Activated CD8-positive, alpha-beta memory T cell treated with anti-CD3 and anti-CD28 coated beads, Interleukin-2, amount 50 U/mL, for 1 hour (primary cell): ENCODE results near the gene CIT.
"Not testable (repeated sequence)": the region's sequence is repeated elsewhere in the genome, so short reads cannot be mapped to it uniquely, and the experiment has no call there.

Source experiments
- DNase-seq: peaks from one replicate; pipeline ENCODE4 v3.0.0-alpha.2; 2020; ENCODE audit errors: extremely low read depth

CIT gene

DNA sequence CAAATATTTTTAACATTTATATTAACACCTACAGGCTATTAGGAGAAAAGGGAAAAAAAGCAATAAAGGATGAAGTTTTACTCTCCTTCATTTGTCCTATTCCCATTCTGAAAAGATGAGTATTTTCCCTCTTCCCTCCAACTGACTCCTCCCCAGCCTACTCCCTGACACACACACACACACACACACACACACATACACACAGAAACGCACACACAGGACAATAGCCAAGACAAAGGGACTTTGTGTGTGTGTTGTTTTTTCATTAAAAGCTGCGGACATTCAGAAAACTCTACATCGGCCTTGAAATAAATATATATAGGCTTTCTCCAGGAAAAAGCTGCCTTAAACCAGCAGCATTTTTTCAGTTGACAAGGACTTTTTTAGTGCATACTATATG, 134.4 kb downstream of the CIT start:
- no peak for DNase-seq

DNA sequence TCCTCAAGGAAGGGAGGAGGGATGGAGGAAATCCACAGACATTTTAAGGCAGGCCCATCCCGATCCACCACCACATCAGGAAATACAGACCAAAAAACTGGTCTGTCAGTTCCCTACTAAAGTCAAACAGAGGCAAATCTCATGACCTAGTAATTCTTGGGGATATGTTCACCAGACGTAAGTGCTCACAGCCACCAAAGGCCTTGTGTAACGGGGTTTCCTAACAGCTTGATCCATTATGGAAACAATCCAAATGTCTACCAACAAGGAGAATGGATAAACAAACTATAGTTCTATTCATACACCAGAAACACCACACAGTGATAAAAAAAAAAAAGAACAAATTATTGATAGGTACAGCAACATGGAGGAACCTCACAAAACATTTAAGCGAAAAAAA, 136.3 kb downstream of the CIT start:
- no peak for DNase-seq

DNA sequence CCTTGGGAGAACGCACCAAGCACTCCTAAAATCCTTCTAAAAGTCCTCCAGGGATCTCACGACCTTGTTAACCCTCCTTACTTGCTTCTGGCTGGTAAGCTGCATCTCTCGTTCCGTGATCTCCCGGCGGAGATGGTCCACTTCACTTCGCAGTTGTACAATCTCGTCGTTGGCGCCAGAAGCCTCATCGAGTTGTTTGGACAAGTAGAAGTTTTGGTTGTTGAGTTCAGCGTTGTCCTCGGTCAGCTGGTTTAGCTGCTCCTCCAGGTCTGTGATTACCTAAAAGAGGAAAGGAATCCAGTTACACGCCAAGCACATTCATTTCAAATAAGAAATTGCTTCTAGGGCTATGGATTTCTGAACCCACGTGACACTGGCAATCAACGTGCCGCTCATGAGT, 142.0 kb downstream of the CIT start:
- no peak for DNase-seq

DNA sequence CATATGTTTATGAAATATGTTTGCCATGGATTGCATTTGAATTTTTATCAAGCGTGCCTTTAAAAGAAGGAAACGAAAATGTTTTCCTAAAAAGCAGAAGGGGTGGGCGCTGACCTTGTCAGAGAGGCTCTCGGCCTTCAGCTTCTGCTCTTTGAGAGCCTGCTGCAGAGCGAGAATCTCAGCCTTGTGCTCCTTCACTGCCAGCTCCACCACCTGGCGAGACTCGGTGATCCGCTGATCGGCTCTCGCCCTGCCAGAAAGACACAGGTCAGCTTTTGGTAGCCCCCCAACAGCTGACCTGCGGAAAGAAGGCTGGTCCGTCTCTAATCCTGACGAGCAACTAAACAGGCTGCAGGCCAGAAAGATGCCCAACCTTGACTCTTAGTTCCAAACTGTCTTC, 146.7 kb downstream of the CIT start:
- no peak for DNase-seq

DNA sequence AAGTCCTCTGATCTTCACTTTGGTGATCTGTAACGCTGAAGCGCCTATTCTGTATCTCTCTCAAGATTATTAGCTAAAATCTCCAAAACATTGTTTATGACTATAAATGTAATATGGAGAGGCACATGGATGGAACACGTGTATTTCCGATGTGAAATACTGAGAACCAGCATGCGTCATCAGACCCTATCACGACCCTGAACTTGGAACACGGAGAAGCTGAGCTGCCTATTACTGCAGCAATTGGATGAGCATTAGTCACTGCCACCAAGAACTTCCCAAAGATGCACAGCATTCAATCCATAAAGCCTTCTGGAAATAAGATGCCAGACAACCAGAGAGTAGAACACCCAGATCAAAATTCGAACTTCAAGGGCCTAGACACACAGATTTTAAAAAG, 147.2 kb downstream of the CIT start:
- DNase-seq = no peak

DNA sequence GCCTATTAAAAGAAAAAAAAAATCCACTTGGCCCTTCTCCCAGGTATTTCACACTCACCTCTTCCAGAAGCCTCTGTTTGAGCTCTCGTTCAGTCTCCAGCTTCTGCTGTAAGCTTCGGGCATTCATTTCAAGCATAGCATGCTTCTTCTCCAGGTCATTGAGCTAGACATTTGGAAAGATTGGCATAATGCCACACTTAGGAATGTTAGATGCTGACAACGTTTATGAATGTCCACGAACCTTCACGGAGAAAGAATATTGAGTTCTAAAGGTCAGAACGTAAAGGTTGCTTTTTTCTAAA, 148.7 kb downstream of the CIT start:
- DNase-seq = no peak

DNA sequence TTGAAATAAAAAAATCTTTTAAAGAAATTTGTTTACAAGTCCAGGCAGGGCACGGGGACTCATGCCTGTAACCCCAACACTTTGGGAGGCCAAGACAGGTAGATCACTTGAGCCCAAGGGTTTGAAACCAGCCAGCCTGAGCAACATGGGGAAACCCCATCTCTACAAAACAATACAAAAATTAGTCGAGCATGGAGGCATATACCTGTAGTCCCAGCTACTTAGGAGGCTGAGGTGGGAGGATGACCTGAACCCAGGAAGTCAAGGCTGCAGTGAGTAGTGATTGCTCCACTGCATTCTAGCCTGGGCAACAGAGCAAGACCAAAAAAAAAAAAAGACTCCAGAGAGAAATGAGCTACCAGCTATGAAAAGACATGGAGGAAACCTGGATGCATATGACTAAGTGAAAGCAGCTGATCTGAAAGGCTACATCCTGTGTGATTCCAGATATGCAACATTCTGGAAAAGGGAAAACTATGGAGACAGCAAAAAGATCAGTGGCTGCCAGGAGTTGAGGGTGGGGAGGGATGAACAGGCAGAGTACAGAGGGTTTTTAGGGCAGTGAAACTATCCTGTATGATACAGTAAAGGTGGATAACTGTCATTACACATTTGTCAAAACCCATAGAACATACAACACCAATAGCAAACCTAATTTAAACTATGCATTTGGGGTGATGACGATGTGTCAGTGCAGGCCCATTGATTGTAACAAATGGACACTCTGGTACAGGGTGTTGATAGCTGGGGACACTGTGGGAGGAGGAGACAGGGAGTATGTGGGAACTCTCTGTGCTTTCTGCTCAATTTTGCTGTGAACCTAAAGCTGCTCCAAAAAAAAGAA, 149.3 kb downstream of the CIT start:
- no peak for DNase-seq

DNA sequence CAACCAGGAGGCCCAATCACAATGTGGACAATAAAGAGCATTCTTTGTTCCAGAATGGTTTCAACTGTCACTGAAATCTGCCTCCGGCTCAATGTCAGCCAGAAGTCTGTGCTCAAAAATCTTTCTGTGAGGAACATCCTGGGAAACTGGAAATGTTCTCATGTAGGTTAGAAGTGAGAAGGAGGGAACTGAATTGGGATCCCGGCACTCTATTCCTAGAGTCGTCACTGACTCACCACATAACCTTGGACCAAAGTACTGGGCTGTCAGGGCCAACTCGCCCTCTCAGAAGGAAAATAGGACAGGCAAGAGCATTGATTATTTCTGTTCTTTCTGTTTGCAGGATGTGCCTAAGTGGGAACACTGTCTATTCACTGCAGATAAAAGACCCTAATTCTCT, 151.6 kb downstream of the CIT start:
- no peak for DNase-seq

DNA sequence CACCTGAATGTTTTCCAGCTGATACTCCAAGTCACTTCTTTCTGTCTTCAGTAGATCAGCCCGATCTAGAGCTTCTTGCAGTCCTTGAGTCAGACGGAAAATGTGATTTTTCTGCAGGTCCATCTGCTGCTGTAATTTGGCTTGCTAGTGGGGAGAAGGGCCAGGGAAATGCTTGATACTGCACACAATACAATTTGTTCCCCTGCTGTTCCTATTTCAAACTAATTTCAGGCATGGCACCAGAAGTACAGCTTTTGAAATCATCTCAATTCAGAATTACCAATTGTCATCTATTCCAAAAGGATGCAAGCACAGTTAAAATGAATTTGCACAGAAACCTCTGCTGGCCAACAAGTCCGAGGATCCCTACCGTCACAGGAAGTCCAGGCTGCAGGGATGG, 155.8 kb downstream of the CIT start:
- no peak for DNase-seq

DNA sequence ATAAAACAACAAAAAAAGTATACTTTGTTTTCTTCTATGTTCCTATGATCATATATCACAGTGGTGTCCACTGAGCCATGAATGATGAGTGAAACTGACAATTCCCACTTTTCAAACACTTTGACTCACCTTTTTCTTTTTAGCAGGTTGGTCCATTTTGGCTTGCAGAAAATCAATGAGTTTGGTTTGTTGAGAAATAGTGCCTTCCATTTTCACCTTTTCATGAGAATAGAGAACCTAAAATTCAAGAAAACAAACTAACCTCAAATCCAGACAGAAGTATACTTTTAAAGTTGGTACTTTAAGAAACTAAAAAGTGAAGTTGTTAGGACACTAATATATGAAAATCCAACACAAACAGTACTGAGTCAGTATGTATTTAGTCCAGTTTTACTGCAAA, 156.8 kb downstream of the CIT start:
- no peak for DNase-seq

DNA sequence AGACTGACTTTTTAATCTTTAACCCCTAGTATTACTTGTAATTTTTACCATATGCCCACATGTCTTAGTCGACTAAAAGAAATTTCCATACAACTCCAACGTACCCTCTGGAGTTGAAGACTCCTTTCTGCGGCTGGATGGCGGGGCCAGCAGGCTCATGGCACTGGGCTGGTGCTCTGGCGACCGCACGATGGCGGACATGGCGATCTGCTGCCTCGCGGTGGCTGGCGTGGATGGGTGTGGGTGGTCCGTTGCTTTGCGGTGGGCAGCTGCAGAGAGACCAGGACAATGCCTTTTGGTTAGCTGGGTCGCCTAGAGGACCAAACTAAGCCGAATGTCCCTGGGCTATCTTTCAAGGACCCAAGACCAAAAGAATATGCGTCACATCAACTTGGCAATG, 159.0 kb downstream of the CIT start:
- DNase-seq = no peak

DNA sequence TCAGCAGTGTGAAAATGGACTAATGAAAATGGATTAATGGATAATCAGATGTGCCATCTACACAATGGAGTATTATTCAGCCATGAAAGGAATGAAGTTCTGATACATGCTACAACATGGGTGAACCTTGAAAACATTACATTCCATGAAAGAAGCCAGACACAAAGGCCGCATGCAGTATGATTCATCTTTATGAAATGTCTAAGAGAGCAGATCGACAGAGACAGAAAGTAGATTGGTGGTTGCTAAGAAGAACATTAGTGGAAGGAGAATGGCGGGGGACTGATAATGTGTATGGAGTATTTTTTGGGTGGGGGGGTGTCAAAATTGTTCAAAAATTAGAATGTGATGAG, 161.9 kb downstream of the CIT start:
- DNase-seq = no peak

DNA sequence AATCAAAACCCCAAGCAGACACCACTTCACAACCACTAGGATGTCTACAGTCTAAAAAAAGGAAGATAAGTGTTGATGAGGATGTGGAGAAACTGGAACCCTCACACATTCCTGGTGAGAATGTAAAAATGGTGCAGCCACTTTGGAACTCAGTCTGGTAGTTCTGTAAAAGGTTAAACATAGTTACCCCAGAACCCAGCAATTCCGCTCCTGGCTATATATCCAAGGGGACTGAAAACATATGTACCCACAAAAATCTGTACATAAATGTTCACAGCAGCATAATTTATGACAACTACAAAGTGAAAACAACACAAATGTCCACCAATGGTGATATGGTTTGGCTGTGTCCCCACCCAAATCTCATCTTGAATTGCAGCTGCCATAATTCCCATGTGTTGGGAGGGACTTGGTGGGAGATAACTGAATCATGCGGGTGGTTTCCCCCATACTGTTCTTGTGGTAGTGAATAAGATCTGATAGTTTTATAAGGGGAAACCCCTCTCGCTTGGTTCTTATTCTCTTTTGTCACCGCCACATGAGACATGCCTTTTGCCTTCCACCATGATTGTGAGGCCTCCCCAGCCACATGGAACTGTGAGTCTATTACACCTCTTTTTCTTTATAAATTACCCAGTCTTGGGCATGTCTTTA, 162.4 kb downstream of the CIT start:
- no peak for DNase-seq

DNA sequence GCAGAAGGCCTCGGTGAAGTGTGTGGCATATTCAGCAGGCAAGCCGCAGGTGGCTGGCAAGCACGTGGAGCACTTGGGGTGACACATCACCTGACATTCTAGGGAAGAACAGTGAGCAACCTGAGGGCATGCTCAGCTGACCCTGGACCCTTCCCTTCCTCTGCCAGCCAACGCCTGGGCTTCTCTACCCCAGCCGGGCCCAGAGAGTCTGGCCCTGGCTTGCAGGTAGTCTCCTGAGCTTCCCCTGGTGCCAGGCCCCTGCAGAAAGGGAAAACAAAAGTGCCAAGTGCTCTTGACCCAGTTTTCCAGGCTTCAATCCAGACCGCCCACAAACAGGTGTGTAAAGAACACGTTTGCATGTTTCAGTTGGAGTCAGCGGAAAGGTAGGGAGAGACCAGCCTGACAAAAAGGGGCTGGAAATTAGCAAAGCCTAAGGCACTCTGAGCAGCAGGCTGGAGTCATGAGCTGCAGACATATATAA, 163.5 kb downstream of the CIT start:
- no peak for DNase-seq

DNA sequence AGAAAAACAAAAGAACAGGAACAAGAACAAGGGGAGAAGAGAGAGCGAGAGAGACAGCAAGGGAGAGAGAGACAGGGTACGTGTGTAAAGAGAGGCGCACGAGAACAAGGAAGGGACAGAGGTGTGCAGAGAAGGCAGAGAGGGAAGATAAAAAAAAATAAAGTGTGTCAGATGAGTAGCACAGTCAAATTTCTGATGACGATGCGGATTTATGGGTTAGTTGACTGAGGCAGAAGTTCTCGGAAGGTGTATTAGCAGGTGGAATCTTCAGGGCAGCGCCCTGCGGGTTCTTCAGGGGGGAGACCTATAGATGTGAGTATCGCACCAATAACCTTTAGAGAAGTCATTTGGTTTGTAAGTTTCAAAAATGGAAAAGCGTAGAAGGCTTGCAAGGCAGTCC, 164.4 kb downstream of the CIT start:
- no peak for DNase-seq

DNA sequence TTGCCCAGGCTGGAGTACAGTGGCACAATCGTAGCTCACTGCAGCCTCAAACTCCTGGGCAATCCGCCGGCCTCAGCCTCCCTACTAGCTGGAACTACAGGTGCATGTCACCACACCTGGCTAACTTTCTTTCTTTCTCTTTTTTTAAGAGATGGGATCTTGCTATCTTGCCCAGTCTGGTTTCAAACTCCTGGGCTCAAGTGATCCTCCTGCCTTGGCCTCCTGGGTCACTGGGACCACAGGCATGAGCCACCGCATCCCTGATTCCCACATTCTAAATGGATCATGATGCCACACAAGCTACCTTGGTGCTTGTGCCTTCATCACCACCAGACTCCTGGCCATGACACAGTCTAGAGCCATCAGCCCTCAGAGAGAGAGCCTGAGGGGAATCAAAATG, 165.4 kb downstream of the CIT start:
- no peak for DNase-seq

DNA sequence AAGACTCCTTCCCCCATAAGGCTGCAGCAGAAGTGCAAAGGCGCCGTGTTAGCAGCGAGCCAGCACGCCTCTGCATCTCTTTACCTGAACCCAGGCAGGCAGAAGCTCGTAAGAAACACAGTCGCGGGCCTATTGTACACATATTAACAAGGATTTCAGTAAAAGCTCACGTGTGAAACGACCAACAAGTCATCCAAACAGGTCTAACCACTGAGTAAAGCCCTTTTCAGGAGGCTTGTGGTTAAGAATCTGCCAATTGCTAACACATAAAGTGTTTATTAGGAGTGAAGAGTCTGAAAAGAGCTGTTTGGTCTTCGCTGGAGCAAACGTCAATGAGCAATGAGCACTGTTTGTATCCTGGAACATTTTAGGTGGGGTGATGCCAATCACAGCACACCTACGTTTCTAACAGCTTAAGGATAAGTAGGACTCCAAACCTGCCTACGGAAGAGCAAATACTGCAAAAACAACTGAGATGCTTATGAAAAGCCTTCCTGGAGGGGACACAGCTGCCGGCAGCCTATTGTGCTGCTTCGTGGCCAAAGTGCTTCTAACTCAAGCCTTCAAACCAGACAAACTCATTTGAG, 166.1 kb downstream of the CIT start:
- no peak for DNase-seq

DNA sequence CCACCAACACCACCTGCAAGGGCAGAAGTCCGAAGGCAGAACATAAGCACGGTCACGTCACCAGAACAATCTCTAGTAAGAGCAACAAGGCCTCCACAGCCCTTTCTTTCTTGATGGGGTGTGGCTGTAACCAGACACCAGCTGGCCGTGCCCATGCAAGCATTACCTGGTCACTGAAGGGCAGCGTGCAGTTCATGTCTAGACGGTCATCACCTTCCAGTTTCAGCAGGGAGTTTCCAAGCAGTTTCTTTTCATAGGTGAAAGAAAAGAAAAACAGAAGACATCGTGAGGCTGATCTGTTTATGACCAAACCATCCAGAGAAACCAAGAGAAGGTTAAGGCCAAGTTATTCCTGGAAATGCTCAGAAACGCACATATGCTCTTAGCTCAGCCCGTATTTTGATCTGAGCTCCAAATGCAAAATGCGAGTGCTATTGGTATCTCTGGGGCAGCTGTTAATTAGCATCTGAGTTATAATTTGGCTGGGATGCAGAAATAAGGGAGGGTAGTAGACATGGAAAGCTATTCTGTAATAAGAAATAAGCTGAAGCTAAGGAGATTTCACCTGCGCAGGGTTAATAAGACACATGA, 166.7 kb downstream of the CIT start:
- no peak for DNase-seq

DNA sequence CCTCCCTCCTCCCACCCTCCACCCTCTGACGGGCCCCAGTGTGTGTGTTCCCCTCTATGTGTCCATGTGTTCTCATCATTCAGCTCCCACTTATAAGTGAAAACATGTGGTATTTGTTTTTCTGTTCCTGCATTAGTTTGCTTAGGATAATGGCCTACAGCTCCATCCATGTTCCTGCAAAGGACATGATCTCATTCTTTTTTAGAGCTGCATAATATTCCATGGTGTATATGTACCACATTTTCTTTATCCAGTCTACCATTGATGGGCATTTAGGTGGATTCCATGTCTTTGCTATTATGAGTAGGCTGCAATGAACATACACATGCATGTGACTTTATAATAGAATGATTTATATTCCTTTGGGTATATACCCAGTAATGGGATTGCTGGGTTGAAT, 170.7 kb downstream of the CIT start:
- not testable (repeated sequence) for DNase-seq

DNA sequence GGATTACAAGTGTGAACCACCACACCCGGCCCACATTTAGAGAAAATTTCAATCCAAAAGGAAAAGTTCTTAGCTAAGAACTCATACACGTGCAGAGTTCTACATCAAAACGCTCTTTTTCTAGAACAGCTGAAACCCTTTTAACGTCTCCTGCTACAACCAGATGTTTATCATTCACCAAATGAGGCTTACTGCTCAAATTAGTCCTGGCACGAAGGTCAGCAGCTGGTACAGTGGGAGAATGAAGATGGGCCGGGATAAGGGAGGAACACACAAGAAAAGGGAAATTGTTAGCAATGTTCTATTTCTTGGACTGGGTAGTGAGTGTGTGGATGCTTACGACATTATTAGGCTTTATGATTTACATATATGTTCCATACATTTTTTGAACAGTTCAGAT, 171.9 kb downstream of the CIT start:
- no peak for DNase-seq

DNA sequence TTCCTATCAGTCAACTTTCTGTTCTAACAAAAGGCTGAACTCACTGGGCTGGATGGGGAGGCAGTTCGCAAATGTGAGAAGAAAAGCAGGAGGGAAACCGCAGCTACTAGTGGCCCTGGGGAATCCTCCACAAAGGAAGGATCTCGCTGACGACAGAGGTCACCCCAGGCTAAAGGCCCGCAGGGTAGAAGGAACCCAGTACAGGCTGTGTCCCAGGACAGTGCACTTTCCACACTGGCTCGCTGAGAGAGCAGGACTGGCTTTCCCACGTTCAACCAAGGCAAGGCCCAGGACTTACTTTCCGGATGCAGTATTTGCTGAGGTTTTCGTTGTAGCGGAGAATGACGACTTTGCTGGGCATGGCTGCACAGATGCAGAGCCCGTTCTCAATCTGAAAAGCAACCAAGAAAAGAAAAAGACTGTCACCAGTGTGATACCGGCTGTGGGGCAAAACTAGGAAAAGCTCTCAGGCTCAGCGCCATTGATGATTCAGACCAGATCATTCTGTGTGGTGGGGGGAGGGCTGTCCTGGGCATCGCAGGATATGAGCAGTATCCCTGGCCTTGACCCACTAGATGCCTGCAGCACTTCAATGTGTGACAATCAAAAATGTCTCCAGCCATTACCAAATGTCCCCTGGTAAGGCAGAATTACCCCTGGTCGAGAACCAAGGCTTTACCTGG, 172.9 kb downstream of the CIT start:
- no peak for DNase-seq

DNA sequence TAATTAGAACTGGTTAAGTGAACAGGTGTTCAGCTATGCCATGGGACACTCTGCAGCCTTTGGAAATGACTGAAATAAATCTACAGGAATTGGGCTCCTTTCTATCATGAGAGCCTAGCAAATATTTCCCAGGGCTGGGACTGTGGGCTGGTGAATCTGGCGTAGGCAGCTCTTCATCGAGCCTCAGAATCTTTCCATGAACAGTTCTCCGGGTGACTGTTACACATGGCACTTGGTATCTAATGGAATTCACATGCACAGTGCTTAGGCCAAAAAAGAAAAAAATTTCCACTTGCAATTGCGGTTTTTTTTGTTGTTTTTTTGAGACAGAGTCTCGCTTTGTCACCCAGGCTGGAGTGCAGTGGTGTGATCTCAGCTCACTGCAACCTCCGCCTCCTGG, 177.0 kb downstream of the CIT start:
- no peak for DNase-seq
